K562 treated with DMSO at 1 percent for 4 hours (cell line): Measurements from ENCODE around the gene IPCEF1. TPM values are rescaled to one million over a fixed set of nuclear protein-coding genes. Genes with fewer than 3 reads are reported as not detected.

ENCODE experiments used
- total RNA-seq: library from RNA; unstranded; fragments of 300-600 nt; gene quantifications from 2 replicates; pipeline ENCODE4 v1.2.3, GENCODE V29; 2022; ENCODE audit not compliant: insufficient read depth

Gene IPCEF1
- not detected in 2 replicates for total RNA-seq

GRCh38 chr6:154356690-154357089 lies at the start of gene IPCEF1:
TSS of gene IPCEF1 (minus strand) at chr6:154356803. CDS start at chr6:154265947, 90,856 bp downstream.

Other genes starting within 250 kb of the IPCEF1 start
- gene CNKSR3, start 153.9 kb upstream of the IPCEF1 start, total RNA-seq: 1.6 and 2.5 TPM in 2 replicates